ENCODE data around the gene RNF167. TPM values are rescaled to one million over a fixed set of nuclear protein-coding genes. Genes with fewer than 3 reads are reported as not detected.

Gene RNF167
- total and polyA plus RNA-seq, 4 donors: 15.9 to 72.6 (median 24.4) TPM

- Histone ChIP-seq H3K4me3 (ENCODE audit: low read depth in 1 of 3, low read length in 3 of 3) (no peak overlapping the region), H3K27ac (ENCODE audit: low read depth in 1 of 2, low read length in 2 of 2) (no peak overlapping the region), H3K36me3 (ENCODE audit: control insufficient read depth in 4 of 4, insufficient read depth in 3 of 4, low read depth in 1 of 4, low read length in 3 of 4) (peaks cover 2 to 37% (median 9%) of the 10 kb centered on the region in 4 donors), H3K27me3 (ENCODE audit: control insufficient read depth in 4 of 4, insufficient read depth in 4 of 4, low read length in 3 of 4) (no peaks in the 10 kb centered on the region), H3K9ac (ENCODE audit: low read depth in 1 of 2, low read length in 2 of 2) (no peak overlapping the region), H3K4me1 (ENCODE audit: control insufficient read depth in 4 of 4, insufficient read depth in 4 of 4, low read length in 3 of 4) (peaks cover 6 to 49% (median 26%) of the 10 kb centered on the region in 4 donors), H3K9me3 (ENCODE audit: control insufficient read depth in 4 of 4, low read length in 3 of 4) (no peaks in the 10 kb centered on the region)
- no peak for DNase-seq (ENCODE audit: low spot score)
- 71% methylated on average over 10 of the region's 10 CpGs for WGBS
- TF ChIP-seq RAD21 (IDR thresholded peaks at IDR 0.05): no peak
- no peak for TF ChIP-seq ZBTB33 (IDR thresholded peaks at IDR 0.05)
Measured at GRCh38 chr17:4897198-4897687, 42.8 kb upstream of the RNF167 start.

GRCh38 chr17:4897785-4898184 lies 42.3 kb upstream of the RNF167 start:
- Histone ChIP-seq H3K4me1 (ENCODE audit: control insufficient read depth in 4 of 4, insufficient read depth in 4 of 4, low read length in 3 of 4) (peaks cover 6 to 49% (median 26%) of the 10 kb centered on the region in 4 donors), H3K27me3 (ENCODE audit: control insufficient read depth in 4 of 4, insufficient read depth in 4 of 4, low read length in 3 of 4) (no peaks in the 10 kb centered on the region), H3K9ac (ENCODE audit: low read depth in 1 of 2, low read length in 2 of 2) (no peak overlapping the region), H3K4me3 (ENCODE audit: low read depth in 1 of 3, low read length in 3 of 3) (no peak overlapping the region), H3K9me3 (ENCODE audit: control insufficient read depth in 4 of 4, low read length in 3 of 4) (no peaks in the 10 kb centered on the region), H3K36me3 (ENCODE audit: control insufficient read depth in 4 of 4, insufficient read depth in 3 of 4, low read depth in 1 of 4, low read length in 3 of 4) (peaks cover 2 to 32% (median 9%) of the 10 kb centered on the region in 4 donors), H3K27ac (ENCODE audit: low read depth in 1 of 2, low read length in 2 of 2) (no peak overlapping the region)
- 94% methylated on average over 5 of the region's 5 CpGs for WGBS
- TF ChIP-seq NR2F2 (IDR thresholded peaks at IDR 0.05): no peak
- DNase-seq (ENCODE audit: low spot score): no peak

- Histone ChIP-seq H3K4me3 (ENCODE audit: low read depth in 1 of 3, low read length in 3 of 3) (peak overlapping the region in 2 of 3 donors; percentile 58 to 61), H3K27me3 (ENCODE audit: control insufficient read depth in 4 of 4, insufficient read depth in 4 of 4, low read length in 3 of 4) (no peaks in the 10 kb centered on the region), H3K9me3 (ENCODE audit: control insufficient read depth in 4 of 4, low read length in 3 of 4) (no peaks in the 10 kb centered on the region), H3K9ac (ENCODE audit: low read depth in 1 of 2, low read length in 2 of 2) (no peak overlapping the region), H3K27ac (ENCODE audit: low read depth in 1 of 2, low read length in 2 of 2) (peak overlapping the region; percentile 67 to 76), H3K36me3 (ENCODE audit: control insufficient read depth in 4 of 4, insufficient read depth in 3 of 4, low read depth in 1 of 4, low read length in 3 of 4) (peaks cover under 1 to 30% (median 9%) of the 10 kb centered on the region in 4 donors), H3K4me1 (ENCODE audit: control insufficient read depth in 4 of 4, insufficient read depth in 4 of 4, low read length in 3 of 4) (peaks cover 6 to 51% (median 28%) of the 10 kb centered on the region in 4 donors)
- no peak for DNase-seq (ENCODE audit: low spot score)
- TF ChIP-seq ZBTB33 (IDR thresholded peaks at IDR 0.05) (no peak), SP1 (IDR thresholded peaks at IDR 0.05) (peak; percentile 54), FOXA2 (IDR thresholded peaks at IDR 0.05) (no peak), RXRA (IDR thresholded peaks at IDR 0.05) (peak; percentile 72 to 74), HNF4A (conservative IDR thresholded peaks at IDR 0.05) (peak; percentile 32 to 51), GABPA (IDR thresholded peaks at IDR 0.05 in 1 of 2, conservative IDR thresholded peaks at IDR 0.05 in 1 of 2) (no peak)
- 37% methylated on average over 8 of the region's 8 CpGs for WGBS
Measured at GRCh38 chr17:4898351-4898750, 41.7 kb upstream of the RNF167 start.

GRCh38 chr17:4898927-4899326 lies 41.1 kb upstream of the RNF167 start:
- Histone ChIP-seq H3K27ac (ENCODE audit: low read depth in 1 of 2, low read length in 2 of 2) (peak overlapping the region; percentile 67 to 76), H3K9me3 (ENCODE audit: control insufficient read depth in 4 of 4, low read length in 3 of 4) (no peaks in the 10 kb centered on the region), H3K27me3 (ENCODE audit: control insufficient read depth in 4 of 4, insufficient read depth in 4 of 4, low read length in 3 of 4) (no peaks in the 10 kb centered on the region), H3K4me1 (ENCODE audit: control insufficient read depth in 4 of 4, insufficient read depth in 4 of 4, low read length in 3 of 4) (peaks cover 6 to 53% (median 30%) of the 10 kb centered on the region in 4 donors), H3K36me3 (ENCODE audit: control insufficient read depth in 4 of 4, insufficient read depth in 3 of 4, low read depth in 1 of 4, low read length in 3 of 4) (peaks cover 0 to 24% (median 8%) of the 10 kb centered on the region in 4 donors), H3K4me3 (ENCODE audit: low read depth in 1 of 3, low read length in 3 of 3) (peak overlapping the region in 2 of 3 donors; percentile 58 to 61), H3K9ac (ENCODE audit: low read depth in 1 of 2, low read length in 2 of 2) (peak overlapping the region; percentile 24 to 38)
- DNase-seq (ENCODE audit: low spot score): no peak
- WGBS: 15% methylated on average over 34 of the region's 34 CpGs
- TF ChIP-seq TAF1 (conservative IDR thresholded peaks at IDR 0.05): no peak
- no peak for TF ChIP-seq HNF4A (conservative IDR thresholded peaks at IDR 0.05)
- no peak for TF ChIP-seq EGR1 (IDR thresholded peaks at IDR 0.05; ENCODE audit: low read depth in 2 of 2)
- no peak for TF ChIP-seq SP1 (IDR thresholded peaks at IDR 0.05)
- no peak for TF ChIP-seq REST (IDR thresholded peaks at IDR 0.05)
- no peak for TF ChIP-seq NR2F2 (IDR thresholded peaks at IDR 0.05)
- TF ChIP-seq FOXA2 (IDR thresholded peaks at IDR 0.05): no peak
- no peak for TF ChIP-seq RAD21 (IDR thresholded peaks at IDR 0.05)
- TF ChIP-seq JUND (IDR thresholded peaks at IDR 0.05): no peak

Measured in liver (tissue), 9 donors.